ENCODE results near the gene ADAMTSL1. TPM values are rescaled to one million over a fixed set of nuclear protein-coding genes. Genes with fewer than 3 reads are reported as not detected.
"Not testable (repeated sequence)": the region's sequence is repeated elsewhere in the genome, so short reads cannot be mapped to it uniquely, and the experiment has no call there.

Gene ADAMTSL1
- total RNA-seq, 1 donor from 2014 or later = 11.4 TPM

- FAIRE-seq = no peak
- no peak for DNase-seq (ENCODE audit: low spot score in 2 of 2)
Observed at GRCh38 chr9:18869725-18870124, 395.8 kb downstream of the ADAMTSL1 start.

- no peak for DNase-seq (ENCODE audit: low spot score in 2 of 2)
- FAIRE-seq = no peak
Observed at GRCh38 chr9:18874069-18874468, 400.1 kb downstream of the ADAMTSL1 start.

- not testable (repeated sequence) for FAIRE-seq; DNase-seq (ENCODE audit: low spot score in 2 of 2)
Observed at GRCh38 chr9:18874990-18875389, 401.0 kb downstream of the ADAMTSL1 start.

- no peak for FAIRE-seq
Observed at GRCh38 chr9:18877984-18878383, 404.0 kb downstream of the ADAMTSL1 start.

GRCh38 chr9:18881758-18882157, 407.8 kb downstream of the ADAMTSL1 start:
- DNase-seq (ENCODE audit: low spot score in 2 of 2) (no peak), FAIRE-seq (no peak)

More at GRCh38 chr9:18877984-18878383, 404.0 kb downstream of the ADAMTSL1 start:
- no peak for DNase-seq (ENCODE audit: low spot score in 2 of 2)

GRCh38 chr9:18887546-18887945, 413.6 kb downstream of the ADAMTSL1 start:
- no peak for FAIRE-seq
- no peak for DNase-seq (ENCODE audit: low spot score in 2 of 2)

GRCh38 chr9:18888290-18888689, 414.3 kb downstream of the ADAMTSL1 start:
- no peak for DNase-seq (ENCODE audit: low spot score in 2 of 2)
- no peak for FAIRE-seq

GRCh38 chr9:18889550-18889949, 415.6 kb downstream of the ADAMTSL1 start:
- DNase-seq (ENCODE audit: low spot score in 2 of 2) = no peak
- no peak for FAIRE-seq

- FAIRE-seq = no peak
- no peak for DNase-seq (ENCODE audit: low spot score in 2 of 2)
Observed at GRCh38 chr9:18890372-18890771, 416.4 kb downstream of the ADAMTSL1 start.

- FAIRE-seq = no peak
- DNase-seq (ENCODE audit: low spot score in 2 of 2) = no peak
Observed at GRCh38 chr9:18891946-18892670, 418.2 kb downstream of the ADAMTSL1 start.

GRCh38 chr9:18893046-18893445, 419.1 kb downstream of the ADAMTSL1 start:
- FAIRE-seq = no peak
- DNase-seq (ENCODE audit: low spot score in 2 of 2) = no peak

GRCh38 chr9:18893491-18893890, 419.5 kb downstream of the ADAMTSL1 start:
- DNase-seq (ENCODE audit: low spot score in 2 of 2) = no peak
- FAIRE-seq = no peak

GRCh38 chr9:18896004-18896403, 422.1 kb downstream of the ADAMTSL1 start:
- DNase-seq (ENCODE audit: low spot score in 2 of 2) (no peak), FAIRE-seq (no peak)

GRCh38 chr9:18896531-18897179, 422.7 kb downstream of the ADAMTSL1 start:
- FAIRE-seq = no peak
- DNase-seq (ENCODE audit: low spot score in 2 of 2) = no peak

- FAIRE-seq = no peak
- no peak for DNase-seq (ENCODE audit: low spot score in 2 of 2)
Observed at GRCh38 chr9:18903450-18903849, 429.5 kb downstream of the ADAMTSL1 start.

- DNase-seq (ENCODE audit: low spot score in 2 of 2) (no peak), FAIRE-seq (no peak)
Observed at GRCh38 chr9:18905028-18905882, 431.3 kb downstream of the ADAMTSL1 start.

- no peak for FAIRE-seq
- no peak for DNase-seq (ENCODE audit: low spot score in 2 of 2)
Observed at GRCh38 chr9:18905883-18906629, 432.1 kb downstream of the ADAMTSL1 start.

GRCh38 chr9:18906656-18907395, 432.9 kb downstream of the ADAMTSL1 start:
- FAIRE-seq = no peak
- peak in 1 of 2 donors; percentile 26 for DNase-seq (ENCODE audit: low spot score in 2 of 2)

GRCh38 chr9:18907927-18908625, 434.1 kb downstream of the ADAMTSL1 start:
- FAIRE-seq = no peak
- no peak for DNase-seq (ENCODE audit: low spot score in 2 of 2)
